GM23248 (cell line): Measurements from ENCODE around the gene CFAP92.

Source experiments
- EZH2 ChIP-seq: fragments of 200-600 bp; sonication (generic); IDR thresholded peaks from 2 replicates; pipeline ENCODE4 v1.6.1; 2018; ENCODE audit warnings: antibody characterized with exemption, mild to moderate bottlenecking; ENCODE audit not compliant: insufficient read depth, poor library complexity, severe bottlenecking
- EZH2phosphoT487 ChIP-seq: fragments of 200-600 bp; sonication (generic); IDR thresholded peaks from 2 replicates; pipeline ENCODE4 v1.6.1; 2018; ENCODE audit warnings: antibody characterized with exemption, moderate library complexity, mild to moderate bottlenecking, low read depth; ENCODE audit not compliant: insufficient read depth

GRCh38 chr3:129025108-129025507 is 31.2 kb upstream of the CFAP92 start:
- TF ChIP-seq EZH2 (no peak), EZH2phosphoT487 (no peak)
